Suprapubic skin (tissue), 4 donors: Measurements from ENCODE around the gene WNK2. TPM values are rescaled to one million over a fixed set of nuclear protein-coding genes. Genes with fewer than 3 reads are reported as not detected.

ENCODE experiments used
- DNase-seq, 2 donors: peaks; one replicate each; pipeline ENCODE4 v3.0.0-alpha.2; 2019; ENCODE audit warnings: low spot score in 2 of 2
- H3K27ac ChIP-seq: fragments of 200-600 bp; sonication (generic); one replicate; pipeline ENCODE4 v1.5.1; 2019
- H3K27me3 ChIP-seq: fragments of 200-600 bp; sonication (generic); one replicate; pipeline ENCODE4 v1.5.1; 2019
- H3K36me3 ChIP-seq: fragments of 200-600 bp; sonication (generic); one replicate; pipeline ENCODE4 v1.5.1; 2019
- H3K4me1 ChIP-seq: fragments of 200-600 bp; sonication (generic); one replicate; pipeline ENCODE4 v1.5.1; 2019
- H3K4me3 ChIP-seq: fragments of 200-600 bp; sonication (generic); one replicate; pipeline ENCODE4 v1.5.1; 2019; ENCODE audit warnings: mild to moderate bottlenecking
- H3K9me3 ChIP-seq: fragments of 200-600 bp; sonication (generic); one replicate; pipeline ENCODE4 v1.5.1; 2019
- CTCF ChIP-seq, 2 donors: fragments of 200-600 bp in 1 of 2; fragments of 450-650 bp in 1 of 2; sonication (generic) in 1 of 2; IDR thresholded peaks; one replicate each; pipeline ENCODE4 v1.5.1; 2016 to 2019; ENCODE audit warnings: antibody characterized with exemption in 2 of 2, mild to moderate bottlenecking in 1 of 2, moderate library complexity in 1 of 2
- EP300 ChIP-seq: sonication (generic); formaldehyde crosslinking; IDR thresholded peaks from one replicate; pipeline ENCODE4 v1.6.1; 2017; ENCODE audit warnings: antibody characterized with exemption
- POLR2A ChIP-seq, 2 donors: fragments of 450-650 bp; IDR thresholded peaks; one replicate each; pipeline ENCODE4 v1.6.1; 2017; ENCODE audit warnings: antibody characterized with exemption in 2 of 2, mild to moderate bottlenecking in 2 of 2, moderate library complexity in 2 of 2
- POLR2AphosphoS5 ChIP-seq, 3 donors: sonication (generic); formaldehyde crosslinking; IDR thresholded peaks; one replicate each; pipeline ENCODE4 v1.6.1; 2017; ENCODE audit warnings: antibody characterized with exemption in 3 of 3
- WGBS: methylation state at CpG from one replicate; pipeline ENCODE4 v1.1.5; 2018; 5-methylcytosine and 5-hydroxymethylcytosine counted together
- total RNA-seq, 4 donors: library from RNA; depleted of rRNA; stranded (reverse); fragments of >200 nt; gene quantifications; one replicate each; pipeline ENCODE4 v1.1.0, GENCODE V29; 2016

WNK2 gene
- total RNA-seq, 4 donors from 2014 or later: 39.5 to 93.7 (median 45.3) TPM

GRCh38 chr9:93148721-93149120 lies 35.2 kb upstream of the WNK2 start:
- Histone ChIP-seq H3K36me3 (no peaks in the 10 kb centered on the region), H3K4me1 (peaks cover 11% of the 10 kb centered on the region), H3K4me3 (no peak overlapping the region), H3K9me3 (no peaks in the 10 kb centered on the region), H3K27me3 (no peaks in the 10 kb centered on the region), H3K27ac (no peak overlapping the region)
- 100% methylated on average over 1 of the region's 2 CpGs for WGBS
- TF ChIP-seq EP300: no peak
- no peak for TF ChIP-seq POLR2A (IDR thresholded peaks at IDR 0.05)
- TF ChIP-seq CTCF (IDR thresholded peaks at IDR 0.05): no peak
- TF ChIP-seq POLR2AphosphoS5 (IDR thresholded peaks at IDR 0.05): no peak
- no peak for DNase-seq

DNA sequence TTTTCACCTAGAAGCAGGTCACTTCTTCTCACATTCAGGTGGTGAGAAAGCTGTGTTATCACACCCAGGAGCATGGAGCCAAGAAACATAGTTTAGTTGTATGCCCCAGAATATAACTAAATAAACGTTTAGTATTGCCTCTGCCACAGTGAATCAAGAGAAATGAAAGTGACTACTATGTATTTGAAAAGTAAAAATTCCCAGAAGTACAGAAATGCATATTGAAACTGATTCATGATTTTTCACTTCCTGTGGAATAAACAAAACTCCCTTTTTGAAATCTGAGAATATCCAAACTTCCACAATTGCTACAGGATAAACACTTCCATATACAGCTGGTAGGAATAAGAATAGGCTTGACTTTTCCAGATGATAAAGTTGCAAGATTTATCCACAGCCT lies 34.6 kb upstream of the WNK2 start:
- no peak overlapping the region for H3K27ac ChIP-seq

GRCh38 chr9:93151097-93151784 lies 32.7 kb upstream of the WNK2 start:
- H3K9me3 ChIP-seq: no peaks in the 10 kb centered on the region
- H3K4me3 ChIP-seq: no peak overlapping the region
- WGBS: 89% methylated on average over 6 of the region's 10 CpGs
- no peaks in the 10 kb centered on the region for H3K36me3 ChIP-seq
- TF ChIP-seq POLR2A (IDR thresholded peaks at IDR 0.05): no peak
- no peak for TF ChIP-seq CTCF (IDR thresholded peaks at IDR 0.05)
- no peak for TF ChIP-seq POLR2AphosphoS5 (IDR thresholded peaks at IDR 0.05)
- no peak for TF ChIP-seq EP300
- DNase-seq: no peak
- H3K27ac ChIP-seq: no peak overlapping the region
- H3K27me3 ChIP-seq: no peaks in the 10 kb centered on the region
- no peaks in the 10 kb centered on the region for H3K4me1 ChIP-seq

More for the DNA sequence above, 34.6 kb upstream of the WNK2 start:
- H3K4me3 ChIP-seq: no peak overlapping the region
- no peak for DNase-seq
- TF ChIP-seq EP300: no peak
- TF ChIP-seq CTCF (IDR thresholded peaks at IDR 0.05): no peak
- no peak for TF ChIP-seq POLR2A (IDR thresholded peaks at IDR 0.05)
- TF ChIP-seq POLR2AphosphoS5 (IDR thresholded peaks at IDR 0.05): no peak
- H3K9me3 ChIP-seq: no peaks in the 10 kb centered on the region
- 31% methylated on average over 1 of the region's 1 CpG for WGBS
- H3K4me1 ChIP-seq: peaks cover 4% of the 10 kb centered on the region
- no peaks in the 10 kb centered on the region for H3K27me3 ChIP-seq
- no peaks in the 10 kb centered on the region for H3K36me3 ChIP-seq

DNA sequence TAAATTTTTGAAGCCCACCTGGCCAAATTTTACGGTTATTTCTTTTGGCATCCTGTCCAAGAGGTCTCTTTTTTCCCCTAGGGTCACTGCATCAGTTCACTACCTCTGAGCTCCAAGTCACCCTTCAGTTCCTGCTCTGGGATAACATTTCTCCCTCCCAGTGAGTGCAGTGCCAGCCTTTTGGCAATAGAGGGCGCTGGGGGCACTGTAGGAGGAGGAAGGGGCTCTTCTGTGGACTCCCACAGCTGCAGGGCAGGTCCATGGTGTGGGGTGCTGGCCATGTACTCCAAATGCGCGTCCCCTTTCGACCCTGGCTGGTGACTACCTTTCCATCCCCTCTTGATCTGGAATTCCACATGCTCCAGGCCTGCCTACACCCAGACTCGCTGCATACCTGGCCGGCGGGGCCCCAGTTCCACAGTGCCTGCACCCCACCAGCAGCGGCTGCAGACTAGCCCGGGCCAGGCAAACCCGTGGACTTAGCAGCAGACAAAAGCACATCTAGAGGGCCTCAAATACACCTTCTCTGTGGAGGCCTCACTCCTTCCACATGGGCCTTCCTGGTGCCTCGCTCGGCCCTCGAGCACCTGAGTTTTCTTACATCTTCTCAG lies 29.5 kb upstream of the WNK2 start:
- 81% methylated on average over 13 of the region's 14 CpGs for WGBS
- Histone ChIP-seq H3K4me3 (no peak overlapping the region), H3K27ac (no peak overlapping the region), H3K9me3 (no peaks in the 10 kb centered on the region), H3K27me3 (no peaks in the 10 kb centered on the region), H3K4me1 (no peaks in the 10 kb centered on the region), H3K36me3 (no peaks in the 10 kb centered on the region)
- DNase-seq: no peak
- TF ChIP-seq POLR2A (IDR thresholded peaks at IDR 0.05): no peak
- no peak for TF ChIP-seq POLR2AphosphoS5 (IDR thresholded peaks at IDR 0.05)
- peak in 1 of 2 donors; percentile 69 for TF ChIP-seq CTCF (IDR thresholded peaks at IDR 0.05)
- no peak for TF ChIP-seq EP300

GRCh38 chr9:93155716-93156474 lies 28.0 kb upstream of the WNK2 start:
- Histone ChIP-seq H3K27me3 (no peaks in the 10 kb centered on the region), H3K4me3 (no peak overlapping the region), H3K36me3 (no peaks in the 10 kb centered on the region), H3K9me3 (no peaks in the 10 kb centered on the region), H3K27ac (no peak overlapping the region), H3K4me1 (peaks cover 9% of the 10 kb centered on the region)
- no peak for DNase-seq
- 83% methylated on average over 16 of the region's 16 CpGs for WGBS
- TF ChIP-seq POLR2A (IDR thresholded peaks at IDR 0.05) (no peak), POLR2AphosphoS5 (IDR thresholded peaks at IDR 0.05) (no peak), EP300 (no peak), CTCF (IDR thresholded peaks at IDR 0.05) (no peak)
